MV-4-11 (cell line): ENCODE measurements around the gene SRRM2.

ENCODE experiments used
- DNase-seq: peaks from one replicate; lab custom pipeline; 2025; lab: John Stamatoyannopoulos, UW

The SRRM2 gene

DNA sequence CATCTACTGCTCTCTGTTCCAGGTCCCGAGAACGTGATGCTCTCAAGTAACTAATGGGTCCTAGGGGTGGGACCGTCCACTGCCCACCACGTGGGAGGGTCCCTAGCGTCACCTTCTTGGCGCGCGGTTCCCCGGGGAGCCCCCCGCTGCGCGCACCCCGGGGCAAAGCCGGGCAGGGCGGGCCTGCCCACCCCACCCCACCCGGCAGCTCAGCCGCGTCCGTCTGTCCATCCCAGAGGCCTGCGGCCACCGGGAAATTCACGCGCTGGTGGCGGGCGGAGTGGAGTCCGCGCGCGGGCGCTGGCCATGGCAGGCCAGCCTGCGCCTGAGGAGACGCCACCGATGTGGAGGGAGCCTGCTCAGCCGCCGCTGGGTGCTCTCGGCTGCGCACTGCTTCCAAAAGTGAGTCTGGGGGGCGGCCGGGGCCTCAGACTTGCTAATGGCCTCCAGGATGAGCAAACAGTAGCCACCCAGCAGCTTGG, 46.3 kb downstream of the SRRM2 start:
- DNase-seq = no peak

GRCh38 chr16:2799205-2799858, 46.9 kb downstream of the SRRM2 start:
- no peak for DNase-seq

GRCh38 chr16:2799859-2800226, 47.4 kb downstream of the SRRM2 start:
- DNase-seq = no peak

DNA sequence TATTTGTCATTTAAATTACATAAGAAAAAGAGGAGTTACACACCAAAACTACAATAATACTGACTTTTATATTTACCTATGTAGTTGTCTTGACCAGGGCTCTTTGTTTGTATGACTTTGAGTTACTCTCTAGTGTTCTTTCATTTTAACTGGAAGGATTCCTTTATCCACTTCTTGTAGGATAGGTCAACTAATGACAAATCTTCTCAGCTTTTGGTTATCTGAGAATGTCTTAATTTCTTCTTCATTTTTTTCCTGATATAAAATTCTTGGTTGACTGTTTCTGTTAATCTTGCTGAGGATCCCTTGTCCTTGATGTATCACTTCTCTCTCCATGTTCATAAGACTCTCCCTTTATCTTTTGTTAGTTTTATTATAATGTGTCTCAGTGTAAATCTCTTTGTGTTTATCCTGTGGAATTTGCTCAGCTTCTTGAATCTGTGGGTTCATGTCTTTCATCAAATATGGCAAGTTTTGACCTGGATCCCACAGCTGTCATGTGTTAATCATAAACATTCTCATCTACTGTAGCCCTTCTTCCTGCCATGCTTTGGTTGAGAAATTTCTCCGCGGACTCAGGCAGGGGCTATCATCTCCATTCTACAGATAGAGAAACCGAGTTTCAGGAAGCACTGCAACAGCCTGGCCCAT, 51.2 kb downstream of the SRRM2 start:
- DNase-seq = no peak

DNA sequence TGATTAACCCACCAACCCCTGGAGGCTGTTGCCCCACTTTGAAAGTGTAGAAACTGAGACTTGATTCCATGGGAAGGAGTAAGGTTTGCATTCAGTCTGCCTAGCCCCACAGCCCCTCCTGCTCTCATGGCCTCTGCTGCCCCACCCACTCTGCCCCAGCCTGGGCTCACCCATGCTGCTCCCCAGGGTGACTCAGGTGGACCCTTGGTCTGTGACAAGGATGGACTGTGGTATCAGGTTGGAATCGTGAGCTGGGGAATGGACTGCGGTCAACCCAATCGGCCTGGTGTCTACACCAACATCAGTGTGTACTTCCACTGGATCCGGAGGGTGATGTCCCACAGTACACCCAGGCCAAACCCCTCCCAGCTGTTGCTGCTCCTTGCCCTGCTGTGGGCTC, 52.3 kb downstream of the SRRM2 start:
- no peak for DNase-seq

GRCh38 chr16:2806286-2806685, 53.8 kb downstream of the SRRM2 start:
- DNase-seq = no peak

DNA sequence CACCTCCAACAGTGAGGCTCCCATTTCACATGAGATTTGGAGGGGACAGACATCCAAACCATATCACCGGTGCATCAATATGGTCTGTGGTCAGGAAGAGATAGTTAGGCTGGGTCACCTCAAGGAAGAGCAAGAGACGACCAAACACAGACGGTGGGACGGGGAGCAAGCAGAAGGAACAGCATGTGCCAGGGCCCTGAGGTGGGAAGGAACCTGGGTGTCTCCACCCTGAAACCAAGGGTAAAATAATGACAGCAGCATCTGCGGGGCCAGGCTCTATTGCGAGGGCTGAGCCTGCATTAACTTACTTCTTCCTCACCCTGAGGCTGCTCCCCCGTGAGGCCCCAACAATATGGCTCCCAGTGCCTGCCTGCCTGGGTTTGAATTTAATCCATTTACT, 55.7 kb downstream of the SRRM2 start:
- no peak for DNase-seq

- DNase-seq = no peak
Measured at GRCh38 chr16:2809149-2809760, 56.8 kb downstream of the SRRM2 start.

DNA sequence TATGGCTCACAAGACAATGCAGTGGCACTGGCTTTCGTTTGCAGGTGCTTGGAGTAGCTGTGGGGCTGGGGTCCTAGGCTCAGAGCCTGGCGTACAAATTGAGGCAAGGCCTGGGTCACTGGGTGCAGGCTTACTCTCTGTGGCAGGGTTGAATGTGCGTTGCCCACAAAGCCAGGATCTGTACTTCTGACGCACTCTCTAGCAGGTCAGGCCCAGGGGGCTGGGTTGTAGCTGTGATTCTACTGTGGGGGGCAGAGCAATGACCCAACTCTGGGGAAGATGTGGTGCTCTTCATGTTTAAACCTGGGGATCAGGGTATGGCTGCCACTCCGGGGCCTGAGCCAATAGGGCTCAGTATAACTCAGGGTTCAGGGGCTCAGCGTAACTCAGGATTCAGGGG, 58.2 kb downstream of the SRRM2 start:
- no peak for DNase-seq

GRCh38 chr16:2811703-2812471, 59.4 kb downstream of the SRRM2 start:
- no peak for DNase-seq

DNA sequence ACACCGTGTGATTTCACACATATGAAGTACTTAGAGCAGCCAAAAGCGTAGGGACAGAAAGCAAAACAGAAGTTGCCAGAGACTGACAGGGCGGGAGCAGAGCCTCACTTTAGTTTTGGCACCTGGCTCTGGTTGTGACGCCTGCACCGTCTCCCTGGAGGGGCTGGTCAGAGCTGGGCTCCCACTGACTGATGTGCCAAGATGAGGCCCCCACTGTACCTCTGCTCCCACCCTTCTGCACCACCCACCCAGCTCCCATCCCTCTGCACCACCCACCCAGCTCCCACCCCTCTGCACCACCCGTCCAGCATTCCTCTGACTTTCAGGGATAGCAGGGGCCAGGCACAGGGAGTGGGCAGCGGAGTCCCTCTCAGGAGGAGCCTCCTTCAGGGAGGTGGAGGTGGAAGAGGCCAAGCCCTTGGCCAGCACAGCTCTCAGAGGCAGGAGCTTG, 61.4 kb downstream of the SRRM2 start:
- no peak for DNase-seq

DNA sequence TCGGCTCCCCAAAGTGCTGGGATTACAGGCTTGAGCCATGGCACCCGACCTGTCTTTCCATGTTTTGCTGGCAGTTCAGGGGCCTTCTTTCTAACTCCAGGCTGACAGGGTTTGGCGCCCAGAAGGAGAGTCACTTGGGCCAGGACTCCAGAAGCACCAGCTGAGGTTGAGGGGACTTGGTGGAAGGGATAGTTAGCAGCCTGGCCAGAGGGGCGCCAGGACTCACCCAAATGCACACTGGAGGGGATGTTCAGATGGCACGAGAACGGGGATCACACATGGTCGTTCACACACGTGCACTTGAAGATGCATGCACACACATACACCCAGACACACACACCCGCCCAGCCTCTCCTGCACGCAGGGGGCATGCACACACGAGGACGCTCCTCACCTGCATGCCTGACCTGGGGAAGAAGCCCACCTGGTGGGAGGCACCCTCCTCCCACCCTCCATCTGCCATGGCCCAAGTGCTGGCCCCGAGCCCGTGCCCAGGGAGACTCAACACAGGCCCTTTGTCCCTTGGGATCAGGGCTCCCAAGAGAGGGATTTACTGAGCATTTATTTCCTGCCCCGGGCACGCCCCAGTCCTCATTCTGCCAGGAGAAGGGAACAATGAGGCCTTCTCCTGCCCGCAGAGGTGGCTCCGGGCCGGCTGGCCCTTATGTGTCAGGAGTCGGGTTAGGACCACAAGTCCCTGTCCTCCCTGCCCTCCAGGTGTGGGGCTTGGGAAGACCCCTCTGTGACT, 62.3 kb downstream of the SRRM2 start:
- DNase-seq = no peak

GRCh38 chr16:2815299-2815771, 62.9 kb downstream of the SRRM2 start:
- DNase-seq = no peak

DNA sequence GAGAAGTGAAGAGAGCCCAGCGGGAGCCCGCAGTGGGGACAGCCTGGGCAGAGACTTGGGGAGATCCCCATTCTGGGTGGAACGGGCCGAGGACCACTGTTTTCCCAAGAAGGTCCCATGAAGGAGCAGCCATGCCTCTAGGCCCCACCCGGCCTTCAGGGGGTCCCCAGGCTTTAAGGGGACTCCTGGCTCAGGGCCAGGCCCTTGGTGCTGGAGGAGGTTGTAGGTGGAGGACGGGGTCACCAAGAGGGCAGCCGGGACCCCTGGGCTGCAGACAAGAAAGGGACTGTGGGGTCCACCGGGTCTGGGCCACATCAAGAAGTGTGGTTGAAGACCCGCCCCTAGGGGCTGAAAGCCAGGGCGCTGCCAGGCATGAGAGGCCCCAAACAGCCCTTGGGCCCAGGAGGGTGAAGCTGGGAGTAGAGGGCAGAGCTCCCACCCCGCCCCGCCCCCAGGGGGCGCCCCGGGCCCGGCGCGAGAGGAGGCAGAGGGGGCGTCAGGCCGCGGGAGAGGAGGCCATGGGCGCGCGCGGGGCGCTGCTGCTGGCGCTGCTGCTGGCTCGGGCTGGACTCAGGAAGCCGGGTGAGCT, 64.4 kb downstream of the SRRM2 start, which contains the start of gene PRSS21:
TSS of gene PRSS21 (plus strand) at position 487 of the 589 bp plus-strand sequence. CDS start at position 519, 32 bp downstream.
- DNase-seq = no peak

- DNase-seq = no peak
Measured at GRCh38 chr16:2817340-2818271, 65.2 kb downstream of the SRRM2 start.

DNA sequence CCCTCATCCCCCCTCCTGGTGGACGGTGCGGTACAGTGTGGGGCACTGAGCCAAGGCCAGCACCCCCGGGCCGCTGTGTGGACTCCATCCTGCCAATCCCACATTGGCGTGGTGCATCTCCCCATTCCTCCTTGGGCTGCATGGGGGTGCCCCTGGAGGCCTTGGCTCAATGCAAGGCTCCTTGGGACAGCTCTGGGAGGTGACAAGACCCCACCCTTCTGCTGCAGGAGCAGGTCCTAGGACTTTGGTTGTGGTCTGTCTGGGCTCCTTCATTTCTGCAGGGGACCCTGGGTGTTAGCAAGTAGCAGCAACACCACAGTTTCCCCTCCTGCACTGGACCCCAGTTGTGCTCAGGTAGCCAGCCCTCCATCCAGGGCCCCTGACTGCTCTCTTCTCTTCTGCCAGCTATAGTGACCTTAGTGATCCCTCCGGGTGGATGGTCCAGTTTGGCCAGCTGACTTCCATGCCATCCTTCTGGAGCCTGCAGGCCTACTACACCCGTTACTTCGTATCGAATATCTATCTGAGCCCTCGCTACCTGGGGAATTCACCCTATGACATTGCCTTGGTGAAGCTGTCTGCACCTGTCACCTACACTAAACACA, 65.9 kb downstream of the SRRM2 start:
- DNase-seq = no peak

- DNase-seq = no peak
Measured at GRCh38 chr16:2819179-2819938, 66.9 kb downstream of the SRRM2 start.

- no peak for DNase-seq
Measured at GRCh38 chr16:2819939-2820835, 67.7 kb downstream of the SRRM2 start.
